Measurements from ENCODE around the gene LYPLA2.

GRCh38 chr1:23774174-23774880 lies 16.6 kb upstream of the LYPLA2 start:
- TF ChIP-seq CTCF (IDR thresholded peaks at IDR 0.05) (no peak), POLR2A (IDR thresholded peaks at IDR 0.05) (no peak)

Data from right lobe of liver (tissue), 4 donors.